CD14-positive monocyte (primary cell): ENCODE results near the gene F2. TPM values are rescaled to one million over a fixed set of nuclear protein-coding genes. Genes with fewer than 3 reads are reported as not detected.
"Not testable (repeated sequence)": the region's sequence is repeated elsewhere in the genome, so short reads cannot be mapped to it uniquely, and the experiment has no call there.

Source experiments
- DNase-seq, 3 donors: peaks; one replicate each; pipeline ENCODE4 v3.0.0-alpha.2; 2011 to 2022
- H2AFZ ChIP-seq: 2 replicates; pipeline ENCODE4 v1.6.0; 2012; ENCODE audit warnings: mild to moderate bottlenecking, low read depth, low read length, inconsistent platforms; ENCODE audit not compliant: insufficient read depth, poor library complexity, severe bottlenecking
- H3K27ac ChIP-seq, 2 donors: 1 replicate in 1 of 2; 2 replicates in 1 of 2; pipeline ENCODE4 v1.5.1; 2012 to 2013; ENCODE audit warnings: low read length in 2 of 2, control low read depth in 1 of 2, inconsistent platforms in 1 of 2, low read depth in 1 of 2, mild to moderate bottlenecking in 1 of 2
- H3K27me3 ChIP-seq, 2 donors: one replicate each; pipeline versions ENCODE4 v1.6.0 to v1.6.1; 2011 to 2013; ENCODE audit warnings: low read length in 2 of 2; ENCODE audit not compliant: control insufficient read depth in 2 of 2, insufficient read depth in 2 of 2
- H3K36me3 ChIP-seq, 2 donors: replicated peaks in 1 of 2; 1 replicate in 1 of 2; 2 replicates in 1 of 2; pipeline versions ENCODE4 v1.5.1 to v1.6.1; 2012 to 2013; ENCODE audit warnings: low read length in 2 of 2, control low read depth in 1 of 2, inconsistent platforms in 1 of 2, mild to moderate bottlenecking in 1 of 2; ENCODE audit not compliant: insufficient read depth in 2 of 2, control insufficient read depth in 1 of 2
- H3K4me1 ChIP-seq, 2 donors: 1 replicate in 1 of 2; 2 replicates in 1 of 2; pipeline versions ENCODE4 v1.5.1 to v1.6.1; 2012 to 2013; ENCODE audit warnings: low read length in 2 of 2, control low read depth in 1 of 2, inconsistent platforms in 1 of 2, mild to moderate bottlenecking in 1 of 2, moderate library complexity in 1 of 2; ENCODE audit not compliant: insufficient read depth in 2 of 2, control insufficient read depth in 1 of 2
- H3K4me2 ChIP-seq: replicated peaks from 2 replicates; pipeline ENCODE3; 2012; ENCODE audit warnings: low read length, moderate library complexity, mild to moderate bottlenecking; ENCODE audit not compliant: poor library complexity, severe bottlenecking; ENCODE audit errors: extremely low read depth
- H3K4me3 ChIP-seq, 3 experiments: fragments of 200-600 bp in 1 of 3; sonication (generic) in 1 of 3; replicated peaks in 1 of 3; 1 replicate in 2 of 3; 2 replicates in 1 of 3; pipeline ENCODE4 v1.5.1; 2011 to 2013; ENCODE audit warnings: low read length in 3 of 3, mild to moderate bottlenecking in 3 of 3, control low read depth in 2 of 3, low read depth in 2 of 3, inconsistent platforms in 1 of 3, moderate library complexity in 1 of 3
- H3K79me2 ChIP-seq: 2 replicates; pipeline ENCODE4 v1.6.0; 2012; ENCODE audit warnings: mild to moderate bottlenecking, control low read depth, inconsistent platforms, low read length, moderate library complexity; ENCODE audit not compliant: insufficient read depth
- H3K9ac ChIP-seq: 2 replicates; pipeline ENCODE4 v1.6.0; 2017; ENCODE audit warnings: low read length, mild to moderate bottlenecking; ENCODE audit not compliant: insufficient read depth, poor library complexity, severe bottlenecking
- H3K9me3 ChIP-seq, 2 donors: replicated peaks in 1 of 2; 1 replicate in 1 of 2; 2 replicates in 1 of 2; pipeline versions ENCODE4 v1.5.1 to v1.6.1; 2012 to 2013; ENCODE audit warnings: low read length in 2 of 2, control low read depth in 1 of 2; ENCODE audit not compliant: control insufficient read depth in 1 of 2, insufficient read depth in 1 of 2
- H4K20me1 ChIP-seq: 2 replicates; pipeline ENCODE4 v1.6.0; 2012; ENCODE audit warnings: mild to moderate bottlenecking, low read length, control low read depth, moderate library complexity; ENCODE audit not compliant: insufficient read depth
- H3K27ac Mint-ChIP-seq, 7 donors: one replicate each; pipeline ENCODE4 v1.8.0; 2020; ENCODE audit warnings: mild to moderate bottlenecking in 7 of 7, mixed read lengths in 7 of 7, moderate library complexity in 6 of 7, inconsistent platforms in 2 of 7
- H3K27me3 Mint-ChIP-seq, 3 donors: one replicate each; pipeline ENCODE4 v1.8.0; 2021 to 2022; ENCODE audit warnings: low read depth in 3 of 3, mild to moderate bottlenecking in 3 of 3, mixed read lengths in 3 of 3, moderate library complexity in 3 of 3, inconsistent platforms in 1 of 3
- H3K36me3 Mint-ChIP-seq, 2 donors: one replicate each; pipeline ENCODE4 v1.8.0; 2020; ENCODE audit warnings: mixed read lengths in 2 of 2, inconsistent platforms in 1 of 2, mild to moderate bottlenecking in 1 of 2
- H3K4me1 Mint-ChIP-seq: one replicate; pipeline ENCODE4 v1.8.0; 2020; ENCODE audit warnings: mild to moderate bottlenecking, mixed read lengths
- H3K4me3 Mint-ChIP-seq, 2 donors: one replicate each; pipeline ENCODE4 v1.8.0; 2020; ENCODE audit warnings: mild to moderate bottlenecking in 2 of 2, mixed read lengths in 2 of 2, moderate library complexity in 1 of 2
- H3K9me3 Mint-ChIP-seq, 7 donors: one replicate each; pipeline ENCODE4 v1.8.0; 2020 to 2022; ENCODE audit warnings: mixed read lengths in 7 of 7, mild to moderate bottlenecking in 6 of 7, moderate library complexity in 6 of 7, inconsistent platforms in 2 of 7
- WGBS: methylation state at CpG from one replicate; pipeline ENCODE4 v1.1.5; 2013; ENCODE audit warnings: missing lambda C conversion rate; ENCODE audit not compliant: insufficient coverage; 5-methylcytosine and 5-hydroxymethylcytosine counted together
- intact Hi-C, 2 donors: fragments of 100-400 bp; cut with micrococcal nuclease; formaldehyde crosslinking; loops; one replicate each; pipeline versions ENCODE4 v1.15.0 to v1.15.1; 2023
- polyA minus RNA-seq: library from RNA; depleted of rRNA, polyadenylated mRNA; stranded (reverse); fragments of >200 nt; gene quantifications from 2 replicates; pipeline ENCODE4 v1.2.3, GENCODE V29; 2012
- polyA plus RNA-seq, 3 donors: library from polyadenylated mRNA; depleted of rRNA in 1 of 3; unstranded in 2 of 3; stranded (reverse) in 1 of 3; fragments of 300-500 nt in 2 of 3; fragments of >200 nt in 1 of 3; fragmentation: Illumina TruSeq in 2 of 3; gene quantifications; 1 replicate in 2 of 3; 2 replicates in 1 of 3; pipeline ENCODE4 v1.2.3, GENCODE V29; 2012 to 2021
- total RNA-seq, 12 experiments: library from RNA in 1 of 12; stranded (reverse) in 1 of 12; fragments of 120-200 nt in 1 of 12; gene quantifications; one replicate each; pipeline ENCODE4 v1.2.4 and lab custom pipeline; 2013 to 2026; ENCODE audit warnings: mixed read lengths in 6 of 12, inconsistent platforms in 1 of 12
- TF ChIP-seq, protein P1 (sequence below): fragments of 200-600 bp; IDR thresholded peaks from one replicate; pipeline ENCODE4 v1.8.0; 2022; ENCODE audit warnings: antibody characterized with exemption, mild to moderate bottlenecking

Gene F2
- not detected for total RNA-seq (2013)
- not detected for polyA plus RNA-seq
- not detected in 2 replicates for polyA minus RNA-seq
- 0 to 1.2 (median 0.11) reads per million in 11 experiments for total RNA-seq (lab: John Stamatoyannopoulos, UW)

DNA sequence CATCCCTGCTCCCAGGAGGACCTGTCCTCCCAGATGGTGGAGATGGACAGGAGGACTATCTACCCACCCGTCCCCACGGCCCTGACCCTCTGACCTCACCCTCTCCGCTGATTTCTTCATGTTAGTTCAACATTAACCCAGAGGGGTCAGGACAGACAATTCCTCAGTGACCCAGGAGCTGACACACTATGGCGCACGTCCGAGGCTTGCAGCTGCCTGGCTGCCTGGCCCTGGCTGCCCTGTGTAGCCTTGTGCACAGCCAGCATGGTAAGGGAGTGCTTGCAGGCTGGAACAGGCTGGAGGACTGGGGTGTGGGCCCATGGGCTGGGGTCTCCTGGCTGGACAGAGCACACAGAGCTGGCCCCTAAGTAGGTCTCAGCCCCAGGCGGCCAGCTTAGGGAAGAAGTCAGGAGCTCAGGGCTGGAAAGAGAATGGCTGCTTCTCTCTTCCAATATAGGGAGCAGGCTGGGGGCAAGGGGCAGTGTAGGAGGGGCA lies at the start of gene F2:
Gene F2, plus strand, starts transcription at position 166 of the 495 bp plus-strand sequence. Its CDS starts 23 bp downstream, at position 189.
- Mint-ChIP-seq H3K27ac (no peak within 1 kb of the TSS), H3K27me3 (peaks cover 0 to 5% (median 3%) of the 10 kb centered on the region in 3 donors), H3K4me3 (no peak within 1 kb of the TSS), H3K36me3 (no peaks in the 10 kb centered on the region), H3K4me1 (peaks cover 6% of the 10 kb centered on the region), H3K9me3 (peaks cover 0 to 3% (median 0%) of the 10 kb centered on the region in 7 donors)
- Histone ChIP-seq H3K79me2 (no peaks in the 10 kb centered on the region), H3K36me3 (no peaks in the 10 kb centered on the region), H3K27ac (no peak within 1 kb of the TSS), H3K9me3 (no peaks in the 10 kb centered on the region), H3K27me3 (no peaks in the 10 kb centered on the region), H3K4me3 (no peak within 1 kb of the TSS), H4K20me1 (no peaks in the 10 kb centered on the region), H3K4me1 (no peaks in the 10 kb centered on the region), H3K9ac (no peak within 1 kb of the TSS), H2AFZ (no peak within 1 kb of the TSS), H3K4me2 (no peak within 1 kb of the TSS)
- no peak for DNase-seq
- TF ChIP-seq, protein P1, sequence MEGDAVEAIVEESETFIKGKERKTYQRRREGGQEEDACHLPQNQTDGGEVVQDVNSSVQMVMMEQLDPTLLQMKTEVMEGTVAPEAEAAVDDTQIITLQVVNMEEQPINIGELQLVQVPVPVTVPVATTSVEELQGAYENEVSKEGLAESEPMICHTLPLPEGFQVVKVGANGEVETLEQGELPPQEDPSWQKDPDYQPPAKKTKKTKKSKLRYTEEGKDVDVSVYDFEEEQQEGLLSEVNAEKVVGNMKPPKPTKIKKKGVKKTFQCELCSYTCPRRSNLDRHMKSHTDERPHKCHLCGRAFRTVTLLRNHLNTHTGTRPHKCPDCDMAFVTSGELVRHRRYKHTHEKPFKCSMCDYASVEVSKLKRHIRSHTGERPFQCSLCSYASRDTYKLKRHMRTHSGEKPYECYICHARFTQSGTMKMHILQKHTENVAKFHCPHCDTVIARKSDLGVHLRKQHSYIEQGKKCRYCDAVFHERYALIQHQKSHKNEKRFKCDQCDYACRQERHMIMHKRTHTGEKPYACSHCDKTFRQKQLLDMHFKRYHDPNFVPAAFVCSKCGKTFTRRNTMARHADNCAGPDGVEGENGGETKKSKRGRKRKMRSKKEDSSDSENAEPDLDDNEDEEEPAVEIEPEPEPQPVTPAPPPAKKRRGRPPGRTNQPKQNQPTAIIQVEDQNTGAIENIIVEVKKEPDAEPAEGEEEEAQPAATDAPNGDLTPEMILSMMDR, result no peak
- WGBS, result 97% methylated on average over 6 of the region's 7 CpGs
- intact Hi-C loops, result no loop called here

DNA sequence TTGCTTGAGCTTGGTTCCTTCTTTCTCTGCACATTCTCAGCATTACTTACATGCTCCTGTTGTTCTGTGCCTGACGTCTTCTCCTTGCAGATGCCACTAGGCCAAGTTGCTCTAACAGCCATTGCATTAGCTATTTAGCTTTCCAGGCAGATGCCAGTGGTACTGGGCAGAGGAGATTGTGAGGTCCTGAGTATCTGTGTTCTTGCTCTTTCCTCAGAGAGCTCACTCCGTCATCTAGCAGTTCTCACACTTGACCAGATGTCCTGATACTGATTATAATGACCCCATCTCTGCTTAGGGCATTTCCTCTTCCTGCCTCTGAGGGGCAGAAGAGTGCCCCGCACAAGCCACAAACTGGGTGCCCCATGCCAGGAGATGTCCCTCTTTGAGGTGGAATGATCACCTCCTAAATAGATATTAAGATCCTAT lies 49.3 kb upstream of the F2 start:
- H3K9ac ChIP-seq, result no peak overlapping the region
- no peak overlapping the region for H3K4me2 ChIP-seq
- H3K4me1 ChIP-seq, result peaks cover 51 to 54% of the 10 kb centered on the region in 2 donors
- peaks cover 47 to 60% of the 10 kb centered on the region in 2 donors for H3K36me3 ChIP-seq
- 20% methylated on average over 1 of the region's 3 CpGs for WGBS
- TF ChIP-seq, protein P1, result peak; percentile 67
- peaks cover 60% of the 10 kb centered on the region for H3K79me2 ChIP-seq
- H3K4me1 Mint-ChIP-seq, result peaks cover 54% of the 10 kb centered on the region
- no peaks in the 10 kb centered on the region for H3K9me3 ChIP-seq
- peak overlapping the region; percentile 81 to 99 (median 97) for H3K27ac Mint-ChIP-seq
- H4K20me1 ChIP-seq, result no peaks in the 10 kb centered on the region
- DNase-seq, result peak; percentile 23 to 31 (median 25)
- H3K36me3 Mint-ChIP-seq, result peaks cover 62 to 79% of the 10 kb centered on the region in 2 donors
- no peak overlapping the region for H2AFZ ChIP-seq
- no peak overlapping the region for H3K4me3 Mint-ChIP-seq
- no peaks in the 10 kb centered on the region for H3K27me3 Mint-ChIP-seq
- peaks cover 0 to 7% (median 3%) of the 10 kb centered on the region in 7 donors for H3K9me3 Mint-ChIP-seq
- intact Hi-C loops, result loop anchor here in 1 of 2 donors (2.0 kb wide), 1 partner anchor 31 kb away; the partner anchor contains the start of genes ARHGAP1 and ZNF408
- peak overlapping the region; percentile 94 to 95 for H3K27ac ChIP-seq
- H3K27me3 ChIP-seq, result no peaks in the 10 kb centered on the region
- H3K4me3 ChIP-seq, result no peak overlapping the region

DNA sequence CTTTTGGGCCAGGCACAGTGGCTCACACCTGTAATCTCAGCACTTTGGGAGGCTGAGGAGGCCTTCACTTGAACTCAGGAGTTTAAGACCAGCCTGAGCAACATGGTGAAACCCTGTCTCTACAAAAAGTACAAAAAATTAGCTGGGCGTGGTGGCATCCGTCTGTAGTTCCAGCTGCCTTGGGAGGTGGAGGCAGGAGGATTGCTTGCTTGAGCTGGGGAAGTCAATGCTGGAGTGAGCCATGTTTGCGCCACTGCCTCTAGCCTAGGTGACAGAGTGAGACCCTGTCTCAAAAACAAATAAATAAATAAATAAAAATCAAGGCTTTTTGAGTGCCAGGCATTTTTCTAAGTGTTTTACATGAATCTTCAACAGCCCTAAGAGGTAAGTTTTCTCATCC lies 48.5 kb upstream of the F2 start:
- H2AFZ ChIP-seq, H3K9ac ChIP-seq, H4K20me1 ChIP-seq, H3K27me3 ChIP-seq, H3K9me3 ChIP-seq, H3K9me3 Mint-ChIP-seq, DNase-seq, H3K27me3 Mint-ChIP-seq: not testable (repeated sequence)
- Histone ChIP-seq H3K4me2 (peak overlapping the region; percentile 58), H3K4me1 (peaks cover 59 to 62% of the 10 kb centered on the region in 2 donors), H3K36me3 (peaks cover 39 to 52% of the 10 kb centered on the region in 2 donors), H3K79me2 (peaks cover 57% of the 10 kb centered on the region), H3K27ac (peak overlapping the region; percentile 94 to 95), H3K4me3 (peak overlapping the region in 1 of 3 experiments; percentile 65)
- H3K36me3 Mint-ChIP-seq, result peaks cover 55 to 73% of the 10 kb centered on the region in 2 donors
- 17% methylated on average over 2 of the region's 3 CpGs for WGBS
- intact Hi-C loops, result loop anchor here in 1 of 2 donors (2.0 kb wide), 1 partner anchor 30 kb away; the partner anchor contains the start of genes ARHGAP1 and ZNF408
- peak overlapping the region in 1 of 2 donors; percentile 71 for H3K4me3 Mint-ChIP-seq
- peaks cover 62% of the 10 kb centered on the region for H3K4me1 Mint-ChIP-seq
- peak overlapping the region; percentile 91 to 99 (median 97) for H3K27ac Mint-ChIP-seq
